Upper lobe of right lung (tissue), 1 donor: ENCODE results near the gene SI. TPM values are rescaled to one million over a fixed set of nuclear protein-coding genes. Genes with fewer than 3 reads are reported as not detected.

Experiments
- ATAC-seq: fragments of 200-7000 bp; cut with Tn5 transposase; one replicate; pipeline ENCODE4 v1.9.1; 2020; ENCODE audit warnings: mild to moderate bottlenecking, moderate library complexity
- DNase-seq: peaks from one replicate; pipeline ENCODE4 v3.0.0-alpha.2; 2020
- H3K27ac ChIP-seq: fragments of 200-600 bp; one replicate; pipeline ENCODE4 v1.8.0; 2022
- H3K27me3 ChIP-seq: fragments of 200-600 bp; one replicate; pipeline ENCODE4 v1.8.0; 2022; ENCODE audit warnings: mild to moderate bottlenecking
- H3K36me3 ChIP-seq: fragments of 200-600 bp; one replicate; pipeline ENCODE4 v1.8.0; 2022
- H3K4me1 ChIP-seq: fragments of 200-600 bp; one replicate; pipeline ENCODE4 v1.8.0; 2022
- H3K4me3 ChIP-seq: fragments of 200-600 bp; one replicate; pipeline ENCODE4 v1.8.0; 2022; ENCODE audit warnings: mild to moderate bottlenecking
- H3K9me3 ChIP-seq: fragments of 200-600 bp; one replicate; pipeline ENCODE4 v1.8.0; 2022
- intact Hi-C: fragments of 100-400 bp; cut with DNase I; formaldehyde crosslinking; loops from one replicate; pipeline ENCODE4 v1.11.0; 2022
- long read RNA-seq: library from polyadenylated mRNA; unstranded; transcript quantifications from one replicate; pipeline ENCODE4 v2.0.0, GENCODE V29; 2021
- total RNA-seq: library from RNA; stranded (reverse); fragmentation: NEBNext Ultra II Directional; extraction: Animal tissue kit (Norgen Biotek cat#: 25700); gene quantifications from one replicate; pipeline ENCODE4 v1.2.1, GENCODE V29; 2021
- TF ChIP-seq, protein P1 (sequence below): fragments of 200-600 bp; IDR thresholded peaks from one replicate; pipeline ENCODE4 v1.8.0; 2022; ENCODE audit warnings: antibody characterized with exemption
- donor health status: DM: no; HTN: yes; CAD: no; lungs with severe emphysema.

Gene SI
- not detected for total RNA-seq
- long read RNA-seq, result 0 reads

DNA sequence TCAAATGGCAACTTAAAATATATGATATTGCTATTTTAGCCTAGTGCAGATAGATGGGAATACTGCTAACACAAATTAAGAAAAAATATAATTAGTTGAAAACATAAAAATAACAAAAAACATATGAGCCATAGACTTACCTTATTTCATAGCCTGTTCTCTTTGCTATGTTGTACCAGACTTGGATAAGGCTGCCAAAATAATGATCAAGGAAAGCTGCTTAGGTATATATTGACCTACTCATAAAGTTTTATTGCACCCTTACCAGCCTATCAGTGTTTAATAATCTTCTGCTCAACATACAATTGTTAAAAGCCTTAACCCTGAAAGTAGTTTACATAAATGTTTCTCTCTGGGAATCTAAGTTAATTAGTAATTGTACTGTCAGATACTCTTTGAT lies at the start of gene SI:
Gene SI (minus strand): TSS at position 204 of the 400 bp plus-strand sequence. CDS start 2,484 bp downstream, outside the sequence.
- Histone ChIP-seq H3K27ac (no peak within 1 kb of the TSS), H3K27me3 (no peaks in the 10 kb centered on the region), H3K4me1 (no peaks in the 10 kb centered on the region), H3K9me3 (no peaks in the 10 kb centered on the region), H3K4me3 (no peak within 1 kb of the TSS), H3K36me3 (no peaks in the 10 kb centered on the region)
- TF ChIP-seq, protein P1, sequence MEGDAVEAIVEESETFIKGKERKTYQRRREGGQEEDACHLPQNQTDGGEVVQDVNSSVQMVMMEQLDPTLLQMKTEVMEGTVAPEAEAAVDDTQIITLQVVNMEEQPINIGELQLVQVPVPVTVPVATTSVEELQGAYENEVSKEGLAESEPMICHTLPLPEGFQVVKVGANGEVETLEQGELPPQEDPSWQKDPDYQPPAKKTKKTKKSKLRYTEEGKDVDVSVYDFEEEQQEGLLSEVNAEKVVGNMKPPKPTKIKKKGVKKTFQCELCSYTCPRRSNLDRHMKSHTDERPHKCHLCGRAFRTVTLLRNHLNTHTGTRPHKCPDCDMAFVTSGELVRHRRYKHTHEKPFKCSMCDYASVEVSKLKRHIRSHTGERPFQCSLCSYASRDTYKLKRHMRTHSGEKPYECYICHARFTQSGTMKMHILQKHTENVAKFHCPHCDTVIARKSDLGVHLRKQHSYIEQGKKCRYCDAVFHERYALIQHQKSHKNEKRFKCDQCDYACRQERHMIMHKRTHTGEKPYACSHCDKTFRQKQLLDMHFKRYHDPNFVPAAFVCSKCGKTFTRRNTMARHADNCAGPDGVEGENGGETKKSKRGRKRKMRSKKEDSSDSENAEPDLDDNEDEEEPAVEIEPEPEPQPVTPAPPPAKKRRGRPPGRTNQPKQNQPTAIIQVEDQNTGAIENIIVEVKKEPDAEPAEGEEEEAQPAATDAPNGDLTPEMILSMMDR, result no peak
- DNase-seq (no peak), ATAC-seq (no peak)
- intact Hi-C loops, result no loop called here

DNA sequence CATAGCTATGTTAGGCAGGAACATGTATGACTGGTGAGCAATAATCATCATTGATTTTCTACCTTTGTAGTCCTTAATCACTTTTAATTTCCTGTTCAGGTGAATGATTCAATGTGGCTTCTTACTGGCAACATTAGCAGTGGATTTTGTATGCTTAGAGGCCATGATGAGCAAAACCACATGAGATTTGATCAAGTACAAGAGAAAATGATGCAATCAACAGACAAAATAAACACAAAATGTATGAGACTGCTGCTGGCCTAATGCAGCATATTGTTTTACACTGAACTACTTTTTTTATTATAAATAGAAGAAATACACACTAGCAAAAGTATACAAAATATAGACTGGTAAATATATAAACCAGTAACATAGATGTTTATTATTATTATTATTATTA lies 47.5 kb upstream of the SI start:
- Histone ChIP-seq H3K36me3 (no peaks in the 10 kb centered on the region), H3K9me3 (no peaks in the 10 kb centered on the region), H3K4me3 (no peak overlapping the region), H3K27ac (no peak overlapping the region), H3K4me1 (no peaks in the 10 kb centered on the region), H3K27me3 (no peaks in the 10 kb centered on the region)
- intact Hi-C loops, result no loop called here
- DNase-seq (no peak), ATAC-seq (no peak)
- TF ChIP-seq, protein P1, result no peak

DNA sequence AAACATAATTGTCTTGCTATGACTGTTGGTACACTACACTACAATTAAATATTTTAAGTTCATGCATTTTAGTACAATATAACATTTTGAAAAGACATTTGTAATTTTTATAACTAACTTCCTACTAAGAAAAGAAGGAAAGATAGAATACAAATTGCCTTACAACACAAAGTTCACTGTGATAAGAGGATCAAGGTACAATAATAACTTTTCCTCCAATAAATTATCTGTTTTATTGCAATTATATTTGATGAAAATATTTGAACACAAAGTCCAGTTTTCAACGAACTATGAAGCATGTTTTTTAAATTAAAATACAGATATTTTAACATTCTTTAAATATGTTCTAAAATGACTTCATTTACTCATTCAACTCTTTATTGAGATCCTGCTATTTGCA lies 33.1 kb upstream of the SI start:
- Histone ChIP-seq H3K27ac (no peak overlapping the region), H3K4me1 (no peaks in the 10 kb centered on the region), H3K4me3 (no peak overlapping the region), H3K9me3 (no peaks in the 10 kb centered on the region), H3K36me3 (no peaks in the 10 kb centered on the region), H3K27me3 (no peaks in the 10 kb centered on the region)
- TF ChIP-seq, protein P1, result no peak
- no peak for DNase-seq
- ATAC-seq, result no peak
- intact Hi-C loops, result no loop called here

DNA sequence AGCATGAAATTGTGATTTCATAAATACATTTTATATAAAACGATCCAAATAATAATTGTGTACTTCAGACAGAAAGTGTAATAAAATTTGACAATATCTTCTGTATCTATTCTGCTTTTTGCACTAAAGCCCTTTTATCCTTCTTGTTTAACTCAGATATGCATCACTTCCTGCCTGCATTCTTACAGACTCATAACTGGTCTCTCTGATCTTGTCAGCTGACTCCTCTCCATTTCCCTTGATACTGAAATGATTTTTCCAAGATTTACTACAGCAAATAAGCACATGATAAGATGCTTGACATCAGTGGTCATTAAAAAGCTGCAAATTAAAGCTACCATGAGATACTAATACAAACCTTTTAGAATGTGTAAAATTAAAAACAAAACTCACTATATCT lies 25.3 kb upstream of the SI start:
- Histone ChIP-seq H3K4me3 (no peak overlapping the region), H3K27ac (no peak overlapping the region), H3K27me3 (no peaks in the 10 kb centered on the region), H3K4me1 (no peaks in the 10 kb centered on the region), H3K36me3 (no peaks in the 10 kb centered on the region), H3K9me3 (no peaks in the 10 kb centered on the region)
- DNase-seq (no peak), ATAC-seq (no peak)
- TF ChIP-seq, protein P1, result no peak
- intact Hi-C loops, result no loop called here

DNA sequence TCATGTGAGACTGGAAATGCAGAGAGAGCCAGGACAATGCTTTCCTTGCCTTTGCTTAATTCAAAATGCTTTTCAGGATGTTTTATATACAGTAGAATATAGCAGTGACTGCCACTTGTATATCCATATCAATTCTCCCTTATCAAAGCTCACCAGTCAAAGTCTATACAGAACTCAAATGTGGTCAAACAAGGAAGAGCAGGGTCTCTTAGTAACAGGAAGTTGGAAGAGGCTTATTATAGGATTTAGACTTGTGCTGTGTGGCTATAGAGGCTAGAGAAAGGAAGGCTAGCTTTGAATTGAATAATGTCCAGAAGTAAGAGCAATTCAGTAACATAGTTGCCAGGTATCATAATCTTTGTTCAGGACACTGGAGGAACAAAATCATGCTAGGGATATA lies 4.4 kb upstream of the SI start:
- TF ChIP-seq, protein P1, result no peak
- DNase-seq (no peak), ATAC-seq (no peak)
- no peak overlapping the region for H3K4me3 ChIP-seq
- H3K4me1 ChIP-seq, result no peaks in the 10 kb centered on the region
- H3K36me3 ChIP-seq, result no peaks in the 10 kb centered on the region
- no peaks in the 10 kb centered on the region for H3K9me3 ChIP-seq
- H3K27ac ChIP-seq, result no peak overlapping the region
- intact Hi-C loops, result no loop called here
- no peaks in the 10 kb centered on the region for H3K27me3 ChIP-seq

DNA sequence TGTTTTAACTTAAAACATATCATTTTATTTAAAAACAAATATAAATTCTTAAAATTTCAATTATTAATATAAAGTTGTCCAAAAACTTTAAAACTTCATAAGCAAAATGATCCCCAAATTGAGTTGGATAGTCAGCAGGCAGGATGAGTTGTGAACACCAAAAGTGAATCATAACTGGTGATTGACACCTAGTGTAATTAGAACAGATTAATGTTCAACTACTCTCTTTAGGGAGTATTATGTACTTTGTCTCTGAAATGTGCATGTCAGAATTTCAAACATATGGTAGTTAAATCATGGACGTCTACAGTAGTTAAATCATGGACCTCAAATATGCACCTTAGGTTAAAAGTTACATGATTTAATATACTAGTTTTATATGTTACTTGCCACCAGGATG lies 2.9 kb upstream of the SI start:
- Histone ChIP-seq H3K4me1 (no peaks in the 10 kb centered on the region), H3K27me3 (no peaks in the 10 kb centered on the region), H3K4me3 (no peak overlapping the region), H3K36me3 (no peaks in the 10 kb centered on the region), H3K27ac (no peak overlapping the region), H3K9me3 (no peaks in the 10 kb centered on the region)
- DNase-seq (no peak), ATAC-seq (no peak)
- TF ChIP-seq, protein P1, result no peak
- intact Hi-C loops, result no loop called here
